Endodermal cell (in vitro differentiated cells): ENCODE measurements around the gene CREG2. TPM values are rescaled to one million over a fixed set of nuclear protein-coding genes. Genes with fewer than 3 reads are reported as not detected.

Experiments used
- DNase-seq: peaks from one replicate; pipeline ENCODE4 v3.0.0-alpha.2; 2017
- H3K27ac ChIP-seq: 2 replicates; pipeline ENCODE4 v1.5.1; 2013; ENCODE audit warnings: mild to moderate bottlenecking, low read depth, low read length, moderate library complexity
- H3K27me3 ChIP-seq: 2 replicates; pipeline ENCODE4 v1.6.1; 2013; ENCODE audit warnings: mild to moderate bottlenecking, low read length, moderate library complexity; ENCODE audit not compliant: insufficient read depth, control insufficient read depth, poor library complexity, severe bottlenecking
- H3K36me3 ChIP-seq: 2 replicates; pipeline ENCODE4 v1.7.0; 2013; ENCODE audit warnings: mild to moderate bottlenecking, low read length, moderate library complexity; ENCODE audit not compliant: control insufficient read depth, insufficient read depth
- H3K4me1 ChIP-seq: one replicate; pipeline ENCODE4 v1.7.0; 2013; ENCODE audit warnings: low read length; ENCODE audit not compliant: control insufficient read depth, insufficient read depth
- H3K4me3 ChIP-seq: 2 replicates; pipeline ENCODE4 v1.5.1; 2013; ENCODE audit warnings: mild to moderate bottlenecking, low read length, moderate library complexity
- H3K9ac ChIP-seq: 2 replicates; pipeline ENCODE4 v1.6.1; 2013; ENCODE audit warnings: mild to moderate bottlenecking, low read length, moderate library complexity; ENCODE audit not compliant: poor library complexity, severe bottlenecking; ENCODE audit errors: extremely low read depth
- H3K9me3 ChIP-seq: 2 replicates; pipeline ENCODE4 v1.6.1; 2013; ENCODE audit warnings: mild to moderate bottlenecking, low read length, moderate library complexity; ENCODE audit not compliant: control insufficient read depth
- H3K27ac Mint-ChIP-seq: 2 replicates; pipeline ENCODE4 v1.8.0; 2020; ENCODE audit warnings: mixed read lengths
- H3K27me3 Mint-ChIP-seq: 2 replicates; pipeline ENCODE4 v1.8.0; 2021; ENCODE audit warnings: mild to moderate bottlenecking, mixed read lengths; ENCODE audit not compliant: insufficient read depth
- H3K36me3 Mint-ChIP-seq: 2 replicates; pipeline ENCODE4 v1.8.0; 2020; ENCODE audit warnings: low read depth, mixed read lengths
- H3K4me1 Mint-ChIP-seq: 2 replicates; pipeline ENCODE4 v1.8.0; 2020; ENCODE audit warnings: mixed read lengths
- H3K4me3 Mint-ChIP-seq: 2 replicates; pipeline ENCODE4 v1.8.0; 2020; ENCODE audit warnings: mild to moderate bottlenecking, moderate library complexity, mixed read lengths
- H3K9me3 Mint-ChIP-seq: 2 replicates; pipeline ENCODE4 v1.8.0; 2020; ENCODE audit warnings: mild to moderate bottlenecking, mixed read lengths
- WGBS, 2 experiments: methylation state at CpG; one replicate each; pipeline versions ENCODE4 v1.1.5 to v1.1.7; 2013; ENCODE audit warnings: missing lambda C conversion rate in 2 of 2, mixed read lengths in 1 of 2; ENCODE audit not compliant: insufficient coverage in 1 of 2, insufficient read length in 1 of 2; 5-methylcytosine and 5-hydroxymethylcytosine counted together
- total RNA-seq, 2 donors: library from RNA; stranded (reverse); fragmentation: NEBNext Ultra II Directional in 1 of 2; extraction: Animal tissue kit (Norgen Biotek cat#: 25700) in 1 of 2; gene quantifications; 2 replicates in 1 of 2; 3 replicates in 1 of 2; pipeline ENCODE4 v1.2.1, GENCODE V29; 2021
- TF ChIP-seq, protein P1 (sequence below): fragments of 200-600 bp; sonication (generic); conservative IDR thresholded peaks from 2 replicates; pipeline ENCODE4 v1.5.0; 2021; ENCODE audit warnings: antibody characterized with exemption, mild to moderate bottlenecking

CREG2 gene
- total RNA-seq, 2 donors from 2014 or later, result 0.13 TPM; not detected in 1

DNA sequence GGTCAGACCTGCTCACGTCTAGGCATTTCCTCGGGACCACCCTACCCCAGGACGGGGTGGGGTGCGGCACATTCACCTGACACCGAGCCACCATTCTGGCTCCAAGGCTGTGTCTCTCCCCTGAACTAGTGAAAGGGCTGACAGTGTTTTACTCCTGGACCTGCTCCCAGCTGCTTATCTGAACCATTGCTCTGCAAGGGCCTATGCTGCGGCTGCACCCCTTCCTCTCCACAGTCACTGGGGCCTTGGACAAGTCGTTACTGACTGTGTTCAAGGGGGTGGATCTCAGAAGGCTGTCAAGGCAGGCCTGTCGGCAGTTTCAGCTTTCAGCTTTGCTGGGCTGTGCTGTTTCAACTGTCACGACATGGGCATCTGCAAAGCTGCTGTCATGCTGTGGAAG, 11.7 kb downstream of the CREG2 start:
- Mint-ChIP-seq H3K27me3 (peaks cover 15% of the 10 kb centered on the region), H3K4me1 (no peaks in the 10 kb centered on the region), H3K4me3 (no peak overlapping the region), H3K27ac (no peak overlapping the region), H3K36me3 (no peaks in the 10 kb centered on the region), H3K9me3 (peaks cover 1% of the 10 kb centered on the region)
- TF ChIP-seq, protein P1, sequence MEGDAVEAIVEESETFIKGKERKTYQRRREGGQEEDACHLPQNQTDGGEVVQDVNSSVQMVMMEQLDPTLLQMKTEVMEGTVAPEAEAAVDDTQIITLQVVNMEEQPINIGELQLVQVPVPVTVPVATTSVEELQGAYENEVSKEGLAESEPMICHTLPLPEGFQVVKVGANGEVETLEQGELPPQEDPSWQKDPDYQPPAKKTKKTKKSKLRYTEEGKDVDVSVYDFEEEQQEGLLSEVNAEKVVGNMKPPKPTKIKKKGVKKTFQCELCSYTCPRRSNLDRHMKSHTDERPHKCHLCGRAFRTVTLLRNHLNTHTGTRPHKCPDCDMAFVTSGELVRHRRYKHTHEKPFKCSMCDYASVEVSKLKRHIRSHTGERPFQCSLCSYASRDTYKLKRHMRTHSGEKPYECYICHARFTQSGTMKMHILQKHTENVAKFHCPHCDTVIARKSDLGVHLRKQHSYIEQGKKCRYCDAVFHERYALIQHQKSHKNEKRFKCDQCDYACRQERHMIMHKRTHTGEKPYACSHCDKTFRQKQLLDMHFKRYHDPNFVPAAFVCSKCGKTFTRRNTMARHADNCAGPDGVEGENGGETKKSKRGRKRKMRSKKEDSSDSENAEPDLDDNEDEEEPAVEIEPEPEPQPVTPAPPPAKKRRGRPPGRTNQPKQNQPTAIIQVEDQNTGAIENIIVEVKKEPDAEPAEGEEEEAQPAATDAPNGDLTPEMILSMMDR, result no peak
- Histone ChIP-seq H3K27me3 (peaks cover 19% of the 10 kb centered on the region), H3K9me3 (no peaks in the 10 kb centered on the region), H3K27ac (no peak overlapping the region), H3K4me3 (no peak overlapping the region), H3K9ac (no peak overlapping the region), H3K36me3 (no peaks in the 10 kb centered on the region), H3K4me1 (no peaks in the 10 kb centered on the region)
- DNase-seq, result no peak
- WGBS, 2 experiments, result 80 to 84% methylated on average over 5 to 9 of the region's 9 CpGs

DNA sequence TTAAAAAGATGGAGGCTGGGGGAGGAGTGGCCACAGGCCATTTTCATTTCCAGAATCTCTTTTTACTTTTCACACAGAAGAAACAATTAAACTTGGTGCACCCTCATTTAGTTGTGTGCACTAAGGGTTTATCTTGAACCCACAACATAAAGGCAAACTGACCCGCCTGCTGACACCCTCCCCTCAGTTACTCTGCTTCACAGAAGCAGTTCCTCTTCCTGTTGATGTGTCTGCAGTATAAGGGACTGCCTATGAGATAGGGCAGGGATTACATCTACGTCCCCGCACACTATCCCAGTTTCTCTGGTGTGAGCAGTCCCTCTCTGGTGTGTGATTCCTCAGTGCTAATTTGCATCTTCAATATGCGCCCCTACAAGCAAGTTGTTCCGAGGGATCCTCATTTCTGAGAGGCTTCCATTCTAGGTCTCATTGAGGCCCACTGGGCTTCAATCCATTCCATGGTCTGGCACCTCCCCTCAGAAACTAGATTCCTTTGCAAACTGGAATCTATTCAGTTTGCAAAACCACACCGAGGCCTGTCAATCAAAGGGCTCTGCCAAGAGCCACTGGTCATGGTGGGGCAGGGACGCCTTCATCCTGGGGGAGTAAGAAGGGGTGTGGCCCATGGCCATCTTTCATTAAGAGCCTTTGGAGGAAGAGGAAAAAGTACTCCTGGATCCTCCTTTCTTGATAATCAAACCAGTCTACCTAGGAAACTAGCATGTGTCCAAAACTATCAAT, 12.3 kb downstream of the CREG2 start:
- Histone ChIP-seq H3K9ac (no peak overlapping the region), H3K27ac (no peak overlapping the region), H3K9me3 (no peaks in the 10 kb centered on the region), H3K4me1 (no peaks in the 10 kb centered on the region), H3K27me3 (peaks cover 26% of the 10 kb centered on the region), H3K36me3 (no peaks in the 10 kb centered on the region), H3K4me3 (no peak overlapping the region)
- peaks cover 1% of the 10 kb centered on the region for H3K9me3 Mint-ChIP-seq
- WGBS, 2 experiments, result 91 to 94% methylated on average over 5 to 7 of the region's 7 CpGs
- peaks cover 16% of the 10 kb centered on the region for H3K27me3 Mint-ChIP-seq
- H3K4me3 Mint-ChIP-seq, result no peak overlapping the region
- no peaks in the 10 kb centered on the region for H3K36me3 Mint-ChIP-seq
- TF ChIP-seq, protein P1, result no peak
- H3K4me1 Mint-ChIP-seq, result no peaks in the 10 kb centered on the region
- DNase-seq, result no peak
- no peak overlapping the region for H3K27ac Mint-ChIP-seq

DNA sequence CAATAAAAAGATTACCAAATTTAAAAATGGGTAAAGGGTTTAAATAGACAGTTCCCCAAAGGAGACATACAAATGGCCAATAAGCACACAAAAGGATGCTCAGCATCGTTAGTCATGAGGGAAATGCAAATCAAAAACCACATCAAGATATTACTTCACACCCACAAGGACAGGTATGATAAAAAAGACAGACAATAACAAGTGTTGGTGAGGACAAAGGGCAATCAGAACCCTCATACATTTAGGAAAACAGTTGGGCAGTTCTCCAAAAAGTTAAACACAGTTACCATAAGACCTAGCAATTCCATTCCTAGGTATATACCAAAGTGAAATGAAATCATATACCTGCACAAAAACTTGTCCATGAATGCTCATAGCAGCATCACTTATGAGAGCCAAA, 14.5 kb downstream of the CREG2 start:
- H3K27me3 Mint-ChIP-seq, result peaks cover 35% of the 10 kb centered on the region
- no peaks in the 10 kb centered on the region for H3K36me3 ChIP-seq
- H3K27ac ChIP-seq, result no peak overlapping the region
- no peak for DNase-seq
- H3K9me3 ChIP-seq, result no peaks in the 10 kb centered on the region
- H3K4me3 ChIP-seq, result no peak overlapping the region
- H3K27me3 ChIP-seq, result peaks cover 43% of the 10 kb centered on the region
- H3K9me3 Mint-ChIP-seq, result peaks cover 5% of the 10 kb centered on the region
- WGBS, 2 experiments, result 92% methylated on average over 1 of the region's 1 CpG; no CpG with 5 or more reads in 1 of the 2 experiments
- TF ChIP-seq, protein P1, result no peak
- no peaks in the 10 kb centered on the region for H3K4me1 ChIP-seq
- H3K27ac Mint-ChIP-seq, result no peak overlapping the region
- no peak overlapping the region for H3K4me3 Mint-ChIP-seq
- H3K9ac ChIP-seq, result no peak overlapping the region
- H3K4me1 Mint-ChIP-seq, result no peaks in the 10 kb centered on the region
- H3K36me3 Mint-ChIP-seq, result no peaks in the 10 kb centered on the region
